HG03045 (cell line): ENCODE measurements around the gene SLC22A5.

Experiments used
- ATAC-seq: cut with Tn5 transposase; IDR thresholded peaks from one replicate; pipeline ENCODE4 v1.9.1; 2021; ENCODE audit warnings: mild to moderate bottlenecking, moderate library complexity; ENCODE audit not compliant: unreplicated experiment

The SLC22A5 gene

GRCh38 chr5:132439521-132440089 lies 70.1 kb downstream of the SLC22A5 start:
- no peak for ATAC-seq

- ATAC-seq = no peak
Observed at GRCh38 chr5:132444061-132444460, 74.6 kb downstream of the SLC22A5 start.
